Stomach (tissue), 9 donors: ENCODE data around the gene SSH3. TPM values are rescaled to one million over a fixed set of nuclear protein-coding genes. Genes with fewer than 3 reads are reported as not detected.
"Not testable (repeated sequence)": the region's sequence is repeated elsewhere in the genome, so short reads cannot be mapped to it uniquely, and the experiment has no call there.

Experiments used
- DNase-seq, 2 donors: peaks; one replicate each; pipeline versions ENCODE4 v3.0.0 to v3.0.0-alpha.2; 2013 to 2019
- H3K27ac ChIP-seq, 5 donors: fragments of 200-600 bp in 4 of 5; sonication (generic) in 4 of 5; one replicate each; pipeline ENCODE4 v1.5.1; 2013 to 2019; ENCODE audit warnings: mild to moderate bottlenecking in 1 of 5, moderate library complexity in 1 of 5
- H3K27me3 ChIP-seq, 3 donors: fragments of 200-600 bp; sonication (generic); one replicate each; pipeline ENCODE4 v1.5.1; 2017 to 2019; ENCODE audit warnings: mixed run types in 1 of 3
- H3K36me3 ChIP-seq, 4 donors: fragments of 200-600 bp; sonication (generic); 1 replicate in 3 of 4; 2 replicates in 1 of 4; pipeline ENCODE4 v1.5.1; 2016 to 2019
- H3K4me1 ChIP-seq, 4 donors: fragments of 200-600 bp; sonication (generic); one replicate each; pipeline ENCODE4 v1.5.1; 2016 to 2019
- H3K4me3 ChIP-seq, 4 donors: fragments of 200-600 bp; sonication (generic) in 3 of 4; one replicate each; pipeline ENCODE4 v1.5.1; 2016 to 2019; ENCODE audit warnings: mild to moderate bottlenecking in 1 of 4
- H3K9me3 ChIP-seq, 4 donors: fragments of 200-600 bp; sonication (generic); one replicate each; pipeline ENCODE4 v1.5.1; 2016 to 2019
- EP300 ChIP-seq: sonication (generic); formaldehyde crosslinking; IDR thresholded peaks from one replicate; pipeline ENCODE4 v1.6.1; 2017; ENCODE audit warnings: antibody characterized with exemption
- POLR2A ChIP-seq, 4 donors: fragments of 450-650 bp; IDR thresholded peaks; one replicate each; pipeline ENCODE4 v1.6.1; 2016; ENCODE audit warnings: antibody characterized with exemption in 4 of 4, control low read depth in 2 of 4, mild to moderate bottlenecking in 1 of 4, moderate library complexity in 1 of 4
- POLR2AphosphoS5 ChIP-seq, 3 donors: sonication (generic); formaldehyde crosslinking; IDR thresholded peaks; one replicate each; pipeline ENCODE4 v1.6.1; 2016; ENCODE audit warnings: antibody characterized with exemption in 3 of 3
- WGBS, 5 donors: extraction: QIAGEN DNeasy Blood & Tissue Kit in 3 of 5; methylation state at CpG; one replicate each; pipeline versions ENCODE4 v1.1.5 to v1.1.7; 2013 to 2018; 5-methylcytosine and 5-hydroxymethylcytosine counted together
- intact Hi-C: fragments of 100-400 bp; cut with DNase I; formaldehyde crosslinking; loops from one replicate; pipeline ENCODE4 v1.15.1; 2023; ENCODE audit warnings: low total_unique reads
- polyA plus RNA-seq, 3 donors: library from polyadenylated mRNA; stranded (reverse); fragments of 200-250 nt; gene quantifications; one replicate each; pipeline ENCODE4 v1.2.3, GENCODE V29; 2013
- total RNA-seq, 5 donors: library from RNA; depleted of rRNA; stranded (reverse); fragments of >200 nt; gene quantifications; one replicate each; pipeline versions ENCODE4 v1.1.0 to v1.2.3, GENCODE V29; 2014 to 2016
- TF ChIP-seq, protein P1 (sequence below), 7 experiments: fragments of 450-650 bp in 4 of 7; fragments of 200-600 bp in 3 of 7; sonication (generic) in 3 of 7; IDR thresholded peaks; one replicate each; pipeline ENCODE4 v1.5.1; 2016 to 2019; ENCODE audit warnings: antibody characterized with exemption in 7 of 7, control low read depth in 2 of 7, mild to moderate bottlenecking in 1 of 7
- donor health status: healthy with polysubstance abuse.
- donor health status: Bipolar disorder and iron deficiency.
- donor health status: healthy.

SSH3 gene
- total and polyA plus RNA-seq, 8 donors: 18.8 to 217 (median 34.9) TPM

DNA sequence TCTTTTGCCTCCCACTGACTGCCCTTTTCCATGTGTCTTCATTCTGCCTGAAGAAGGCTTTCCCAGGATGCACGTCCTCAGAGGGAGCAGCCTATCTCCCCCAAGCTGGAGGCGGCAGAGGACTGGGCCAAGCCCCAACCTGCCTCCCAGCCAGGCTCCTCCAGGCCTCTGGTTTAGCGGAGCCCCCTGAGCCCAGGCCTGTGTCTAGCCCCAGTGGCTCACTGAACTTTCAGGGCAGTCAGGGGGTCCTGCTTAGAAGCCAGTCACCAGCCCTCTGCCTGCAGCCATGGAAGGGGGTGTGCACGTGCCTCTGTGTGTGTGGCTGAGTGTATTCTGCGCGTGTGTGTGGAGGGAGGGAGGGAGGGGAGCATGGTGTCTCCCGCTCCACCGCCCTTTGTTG is 47.5 kb upstream of the SSH3 start:
- peaks cover 1 to 31% (median 11%) of the 10 kb centered on the region in 4 donors for H3K4me1 ChIP-seq
- H3K9me3 ChIP-seq: no peaks in the 10 kb centered on the region
- intact Hi-C loops: loop anchor here (10.0 kb wide), 1 partner anchor 129 kb away; no protein-coding TSS in a partner anchor
- TF ChIP-seq POLR2AphosphoS5 (IDR thresholded peaks at IDR 0.05) (no peak), POLR2A (IDR thresholded peaks at IDR 0.05) (no peak), EP300 (no peak)
- TF ChIP-seq, protein P1, sequence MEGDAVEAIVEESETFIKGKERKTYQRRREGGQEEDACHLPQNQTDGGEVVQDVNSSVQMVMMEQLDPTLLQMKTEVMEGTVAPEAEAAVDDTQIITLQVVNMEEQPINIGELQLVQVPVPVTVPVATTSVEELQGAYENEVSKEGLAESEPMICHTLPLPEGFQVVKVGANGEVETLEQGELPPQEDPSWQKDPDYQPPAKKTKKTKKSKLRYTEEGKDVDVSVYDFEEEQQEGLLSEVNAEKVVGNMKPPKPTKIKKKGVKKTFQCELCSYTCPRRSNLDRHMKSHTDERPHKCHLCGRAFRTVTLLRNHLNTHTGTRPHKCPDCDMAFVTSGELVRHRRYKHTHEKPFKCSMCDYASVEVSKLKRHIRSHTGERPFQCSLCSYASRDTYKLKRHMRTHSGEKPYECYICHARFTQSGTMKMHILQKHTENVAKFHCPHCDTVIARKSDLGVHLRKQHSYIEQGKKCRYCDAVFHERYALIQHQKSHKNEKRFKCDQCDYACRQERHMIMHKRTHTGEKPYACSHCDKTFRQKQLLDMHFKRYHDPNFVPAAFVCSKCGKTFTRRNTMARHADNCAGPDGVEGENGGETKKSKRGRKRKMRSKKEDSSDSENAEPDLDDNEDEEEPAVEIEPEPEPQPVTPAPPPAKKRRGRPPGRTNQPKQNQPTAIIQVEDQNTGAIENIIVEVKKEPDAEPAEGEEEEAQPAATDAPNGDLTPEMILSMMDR (IDR thresholded peaks at IDR 0.05): no peak
- H3K4me3 ChIP-seq: no peak overlapping the region
- no peaks in the 10 kb centered on the region for H3K27me3 ChIP-seq
- WGBS, 5 donors: 81 to 91% (median 89%) methylated on average over 7 to 8 of the region's 8 CpGs
- no peak for DNase-seq
- H3K36me3 ChIP-seq: peaks cover 61 to 66% (median 65%) of the 10 kb centered on the region in 4 donors
- H3K27ac ChIP-seq: no peak overlapping the region

DNA sequence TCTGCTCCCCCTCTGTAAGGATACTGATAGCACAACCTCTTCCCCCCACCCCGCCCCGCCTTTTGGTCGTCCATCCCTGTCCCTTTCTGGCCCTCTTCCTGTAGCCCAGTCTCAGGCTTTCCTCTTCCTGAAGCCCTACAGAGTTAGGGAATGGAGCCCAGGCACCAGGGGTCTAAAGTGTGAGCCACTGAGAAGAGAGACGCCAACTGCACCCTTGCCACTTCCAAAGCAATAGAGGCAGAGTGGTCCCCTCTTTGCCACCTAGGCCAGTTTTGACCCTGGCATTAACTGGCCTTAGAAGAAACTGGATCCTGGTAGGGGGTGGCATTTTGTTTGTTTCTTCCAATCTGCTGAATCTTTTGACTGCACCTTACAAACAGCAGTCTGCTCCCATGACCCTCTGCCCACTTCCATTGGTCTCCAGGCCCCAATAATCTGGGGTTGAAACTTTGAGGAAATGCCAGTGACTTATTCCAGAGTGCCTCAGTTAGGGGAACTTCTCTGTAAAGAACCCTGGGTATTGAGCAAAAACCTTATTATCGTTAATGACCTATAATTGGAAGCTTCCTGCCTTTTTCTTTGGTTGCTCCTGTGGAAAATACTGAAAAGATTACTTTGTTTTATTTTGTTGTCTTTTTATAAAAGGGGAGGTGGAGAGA is 46.7 kb upstream of the SSH3 start:
- WGBS, 5 donors: 74 to 79% (median 77%) methylated on average over 5 of the region's 5 CpGs
- Histone ChIP-seq H3K9me3 (no peaks in the 10 kb centered on the region), H3K4me1 (peaks cover 8 to 36% (median 18%) of the 10 kb centered on the region in 4 donors), H3K4me3 (no peak overlapping the region), H3K27ac (no peak overlapping the region), H3K36me3 (peaks cover 55 to 58% (median 58%) of the 10 kb centered on the region in 4 donors), H3K27me3 (no peaks in the 10 kb centered on the region)
- no peak for DNase-seq
- intact Hi-C loops: loop anchor here (10.0 kb wide), 1 partner anchor 128 kb away; no protein-coding TSS in a partner anchor
- TF ChIP-seq POLR2A (IDR thresholded peaks at IDR 0.05) (no peak), POLR2AphosphoS5 (IDR thresholded peaks at IDR 0.05) (no peak), EP300 (no peak)
- TF ChIP-seq, protein P1 (IDR thresholded peaks at IDR 0.05): no peak

DNA sequence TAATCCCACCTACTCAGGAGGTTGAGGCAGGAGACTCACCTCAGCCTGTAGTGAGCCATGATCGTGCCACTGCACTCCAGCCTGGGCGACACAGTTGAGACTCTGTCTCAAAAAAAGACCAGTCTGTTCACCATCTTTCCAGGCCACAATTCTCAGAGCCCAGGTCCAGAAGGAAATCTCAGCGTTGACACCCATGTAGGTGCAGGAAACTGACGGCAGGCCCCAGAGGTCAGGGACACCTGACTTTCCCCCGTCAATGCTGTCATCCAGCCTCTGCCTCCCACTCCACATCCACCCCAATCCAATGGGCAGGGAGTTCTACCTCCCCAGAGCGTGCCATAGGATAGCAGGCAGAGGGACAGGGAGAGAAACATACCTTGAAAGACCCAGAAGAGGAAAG is 42.9 kb upstream of the SSH3 start:
- WGBS, 5 donors: 67 to 86% (median 83%) methylated on average over 6 of the region's 6 CpGs
- H3K27ac ChIP-seq: no peak overlapping the region
- peaks cover 19 to 30% (median 26%) of the 10 kb centered on the region in 4 donors for H3K4me1 ChIP-seq
- TF ChIP-seq, protein P1 (IDR thresholded peaks at IDR 0.05): no peak
- TF ChIP-seq EP300 (no peak), POLR2A (IDR thresholded peaks at IDR 0.05) (no peak), POLR2AphosphoS5 (IDR thresholded peaks at IDR 0.05) (no peak)
- H3K4me3 ChIP-seq: no peak overlapping the region
- DNase-seq: no peak
- no peaks in the 10 kb centered on the region for H3K27me3 ChIP-seq
- peaks cover 17 to 20% (median 20%) of the 10 kb centered on the region in 4 donors for H3K36me3 ChIP-seq
- intact Hi-C loops: loop anchor here (5.0 kb wide), 1 partner anchor 52 kb away; no protein-coding TSS in a partner anchor
- H3K9me3 ChIP-seq: no peaks in the 10 kb centered on the region

DNA sequence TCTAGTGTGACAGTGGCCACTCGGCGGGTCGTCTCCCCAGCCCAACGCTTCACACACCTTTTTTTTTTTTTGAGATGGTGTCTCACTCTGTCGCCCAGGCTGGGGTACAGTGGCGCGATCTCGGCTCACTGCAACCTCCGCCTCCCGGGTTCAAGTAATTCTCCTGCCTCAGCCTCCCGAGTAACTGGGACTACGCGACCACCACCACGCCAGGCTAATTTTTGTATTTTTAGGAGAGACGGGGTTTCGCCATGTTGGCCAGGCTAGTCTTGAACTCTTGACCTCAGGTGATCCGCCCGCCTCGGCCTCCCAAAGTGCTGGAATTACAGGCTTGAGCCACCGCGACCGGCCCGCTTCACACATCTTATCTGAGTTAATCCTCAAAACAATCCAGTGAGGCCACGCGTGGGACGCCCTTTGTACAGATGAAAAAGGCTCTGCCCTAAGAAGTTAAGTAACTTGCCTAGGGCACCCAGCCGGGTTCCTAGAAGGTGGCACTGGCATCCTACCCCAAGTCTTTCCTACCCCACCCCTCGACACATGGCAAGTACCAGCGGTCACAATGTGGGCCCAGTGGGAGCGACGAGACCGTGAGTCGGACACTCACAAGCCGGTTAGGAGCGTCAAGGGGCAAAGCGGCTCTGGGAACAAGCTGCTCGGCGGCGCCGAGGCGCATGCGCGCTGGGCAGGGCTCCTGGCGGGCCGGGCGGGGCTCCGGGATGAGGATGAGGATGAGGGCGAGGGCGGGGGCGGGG is 42.3 kb upstream of the SSH3 start:
- H3K4me1 ChIP-seq: peaks cover 19 to 36% (median 31%) of the 10 kb centered on the region in 4 donors
- peaks cover 11 to 14% (median 13%) of the 10 kb centered on the region in 4 donors for H3K36me3 ChIP-seq
- H3K4me3 ChIP-seq: peak overlapping the region; percentile 36 to 40 (median 38)
- WGBS, 5 donors: 24 to 39% (median 28%) methylated on average over 36 to 50 of the region's 50 CpGs
- H3K27ac ChIP-seq: peak overlapping the region in 1 of 5 donors; percentile 29
- H3K9me3 ChIP-seq, H3K27me3 ChIP-seq: not testable (repeated sequence)
- DNase-seq: peak; percentile 56 to 81
- intact Hi-C loops: loop anchor here (5.0 kb wide), 1 partner anchor 51 kb away; no protein-coding TSS in a partner anchor
